HG03521 (cell line): ENCODE measurements around the gene PNPLA7.
A peak's percentile ranks its signal among the peaks of the same experiment; 100 is the strongest.

Experiments
- ATAC-seq: cut with Tn5 transposase; IDR thresholded peaks from one replicate; pipeline ENCODE4 v1.9.1; 2021; ENCODE audit warnings: mild to moderate bottlenecking, moderate library complexity; ENCODE audit not compliant: unreplicated experiment

The PNPLA7 gene

GRCh38 chr9:137462986-137463930 is 86.9 kb downstream of the PNPLA7 start:
- ATAC-seq: no peak

DNA sequence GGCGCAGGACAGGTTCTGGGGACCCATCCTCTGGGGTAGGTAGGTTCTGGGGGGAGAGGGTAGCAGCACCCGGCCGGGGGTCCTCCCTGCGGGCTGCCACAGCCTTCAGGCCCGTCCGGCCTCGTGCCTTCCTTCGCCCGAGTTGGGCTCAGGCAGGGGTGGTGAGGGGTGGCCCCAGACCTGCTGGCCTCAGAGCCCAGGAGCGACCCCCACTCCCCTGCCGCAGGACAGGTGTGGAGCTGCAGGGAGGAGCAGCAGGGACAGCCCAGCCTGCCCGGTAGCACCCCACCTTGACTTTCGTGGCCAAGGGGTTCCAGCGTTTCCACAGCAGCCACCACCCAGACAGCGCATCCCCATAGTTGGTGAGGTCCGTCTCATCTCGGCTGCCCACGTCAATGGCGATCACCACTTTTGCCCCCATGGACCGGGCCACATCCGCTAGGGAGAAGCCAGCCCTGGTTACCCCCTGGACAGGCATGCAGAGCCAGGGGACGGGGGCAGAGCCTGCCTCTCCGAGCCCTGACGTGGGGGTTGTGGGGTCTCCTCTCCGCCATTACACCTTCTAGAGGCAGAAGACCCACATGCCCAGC is 87.7 kb downstream of the PNPLA7 start:
- ATAC-seq: no peak

GRCh38 chr9:137461663-137462395 is 88.4 kb downstream of the PNPLA7 start:
- ATAC-seq: peak; percentile 52

- ATAC-seq: no peak
These were observed 88.9 kb downstream of the PNPLA7 start for GRCh38 chr9:137461316-137461662.

DNA sequence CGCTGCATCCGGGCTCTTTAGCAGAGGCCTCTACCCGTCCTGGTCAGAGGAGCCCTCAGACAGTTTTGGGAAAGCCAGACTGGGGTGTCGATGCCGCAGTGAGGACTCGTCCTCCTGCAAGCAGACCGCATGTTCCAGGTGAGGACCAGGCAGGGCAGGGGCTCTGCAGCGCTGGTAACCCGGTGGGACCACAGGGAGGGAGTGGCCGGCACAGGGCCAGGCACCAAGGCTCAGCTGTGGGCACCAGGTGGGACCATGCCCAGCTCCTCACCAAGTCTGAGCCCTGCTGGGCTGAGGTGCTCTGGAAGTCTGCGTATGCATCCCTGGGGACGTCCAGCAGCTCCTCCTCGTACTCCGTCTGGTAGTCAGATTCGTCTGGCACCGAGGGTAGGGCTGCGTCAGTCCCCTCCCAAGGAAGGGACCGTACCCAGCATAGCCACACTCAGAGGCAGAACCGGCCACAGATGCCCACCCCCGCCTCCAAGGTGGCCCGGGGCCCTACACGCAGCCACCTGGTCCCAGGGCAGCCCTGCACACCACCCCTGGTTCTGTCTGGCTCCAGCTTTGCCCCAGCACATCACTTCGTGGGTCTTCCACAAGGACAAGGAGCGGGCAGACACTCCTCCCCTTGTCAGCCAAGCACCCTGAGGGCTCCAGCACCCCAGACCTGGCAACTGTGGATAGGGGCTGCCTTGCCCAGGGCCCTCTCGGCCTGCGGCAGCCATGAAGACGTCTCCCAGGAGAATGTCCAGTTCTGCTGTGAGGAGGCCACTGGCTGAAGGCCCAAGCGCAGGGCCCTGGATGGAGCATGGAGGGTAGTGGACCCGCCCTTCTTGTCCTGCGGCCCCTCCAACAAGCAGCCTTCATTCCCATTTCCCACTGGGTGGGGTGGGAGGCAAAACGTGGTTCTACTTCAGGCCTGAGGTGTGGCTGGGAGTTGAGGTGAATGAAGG is 89.6 kb downstream of the PNPLA7 start:
- no peak for ATAC-seq

- ATAC-seq: no peak
These were observed 90.4 kb downstream of the PNPLA7 start for GRCh38 chr9:137459601-137460362.

- ATAC-seq: peak; percentile 58
These were observed 91.0 kb downstream of the PNPLA7 start, which contains the start of gene NSMF for GRCh38 chr9:137459152-137459600. Gene NSMF (minus strand): TSS chr9:137459334. CDS start chr9:137459102, 232 bp downstream.

DNA sequence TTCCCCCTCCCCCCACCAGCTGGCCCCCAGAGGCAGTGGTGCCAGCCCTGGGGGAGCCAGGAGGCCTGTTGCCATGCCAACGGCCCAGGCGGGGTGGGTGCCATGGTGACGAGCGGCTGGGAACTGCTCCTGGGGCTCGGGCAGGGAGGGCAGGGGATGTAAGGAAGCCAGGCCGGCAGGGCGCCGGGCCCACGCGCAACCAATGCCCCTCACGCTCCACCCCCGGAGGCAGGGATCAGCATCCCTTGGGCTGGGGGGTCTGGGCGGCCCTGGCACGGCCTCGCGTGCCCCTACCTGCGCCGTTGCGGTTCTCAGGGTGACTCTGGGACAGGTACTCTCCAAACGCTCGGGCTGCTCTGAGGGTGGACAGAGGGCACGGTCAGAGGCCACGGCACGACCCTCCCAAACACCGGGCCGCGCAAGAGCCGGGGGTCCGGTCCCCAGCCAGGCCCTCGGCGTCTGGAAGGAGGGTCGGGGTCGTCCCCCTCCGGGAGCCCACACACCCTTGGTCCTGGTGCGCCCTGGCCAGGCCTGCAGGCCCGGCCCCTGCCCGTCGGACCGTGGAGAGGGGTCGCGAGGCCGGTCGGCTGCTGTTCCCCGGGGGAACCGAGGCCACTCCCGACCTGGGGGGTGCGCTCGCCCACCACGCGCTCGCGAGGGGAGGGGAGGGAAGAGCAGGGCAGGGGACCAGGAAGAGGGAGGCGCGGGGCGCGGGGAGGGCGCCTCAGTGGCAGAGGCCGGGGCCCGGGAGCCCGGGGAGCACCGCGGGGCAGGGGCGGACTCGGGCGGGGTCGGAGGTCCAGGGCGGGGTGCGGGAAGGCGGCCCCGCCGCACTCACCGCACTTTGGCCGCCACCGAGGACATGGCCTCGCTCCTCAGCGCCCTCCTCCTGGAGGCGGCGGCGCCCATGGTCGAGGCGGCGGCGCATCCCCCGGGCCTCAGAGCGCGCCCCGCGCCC is 91.7 kb downstream of the PNPLA7 start:
- ATAC-seq: peak; percentile 3

GRCh38 chr9:137457406-137458193 is 92.6 kb downstream of the PNPLA7 start:
- ATAC-seq: no peak

GRCh38 chr9:137456864-137457405 is 93.3 kb downstream of the PNPLA7 start:
- ATAC-seq: no peak

DNA sequence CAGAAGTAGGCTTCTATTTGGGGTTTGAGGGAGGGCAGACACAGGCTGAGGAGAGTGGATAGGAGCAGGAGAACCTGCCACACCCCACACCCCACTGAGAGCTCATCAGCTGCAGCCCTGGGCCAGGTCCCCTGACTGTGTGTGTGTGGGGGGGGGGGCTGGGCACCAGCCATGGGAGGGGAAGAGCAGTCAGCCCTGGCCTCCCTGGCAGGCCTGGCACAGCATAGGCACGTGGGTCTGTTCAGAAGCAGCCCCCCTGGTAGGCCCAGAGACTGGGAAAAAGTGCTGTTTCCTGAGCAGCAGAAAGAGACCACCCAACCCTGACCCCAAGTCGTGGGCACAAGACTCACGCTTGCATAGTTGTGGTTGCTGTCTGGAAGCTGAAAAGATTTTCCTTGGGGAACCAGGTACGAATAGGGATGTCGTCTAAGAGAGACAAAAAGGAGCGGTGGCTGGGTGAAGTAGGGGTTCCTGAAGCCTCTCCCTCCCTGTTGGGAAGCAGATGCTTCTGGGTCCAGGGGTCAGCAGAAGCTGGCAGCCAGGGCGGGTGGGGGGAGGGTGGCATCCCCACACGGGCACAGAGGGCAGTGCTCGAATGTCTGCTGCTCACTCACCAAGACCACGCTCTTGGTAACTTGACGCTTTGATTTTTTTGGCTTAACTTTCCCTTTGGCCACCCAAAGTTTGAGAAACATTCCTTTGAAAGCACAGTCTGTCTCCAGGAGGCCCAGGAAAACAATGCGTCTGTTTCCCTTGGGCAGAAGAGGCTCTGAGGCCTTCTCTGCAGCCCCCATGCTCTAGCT is 93.9 kb downstream of the PNPLA7 start:
- ATAC-seq: no peak

- no peak for ATAC-seq
These were observed 94.7 kb downstream of the PNPLA7 start for GRCh38 chr9:137455359-137455991.

GRCh38 chr9:137454597-137455358 is 95.4 kb downstream of the PNPLA7 start:
- ATAC-seq: no peak

GRCh38 chr9:137454145-137454596 is 96.0 kb downstream of the PNPLA7 start:
- peak; percentile 30 for ATAC-seq

- ATAC-seq: peak; percentile 43
These were observed 96.5 kb downstream of the PNPLA7 start for GRCh38 chr9:137453643-137454081.
